ENCODE measurements around the gene GMDS. TPM values are rescaled to one million over a fixed set of nuclear protein-coding genes. Genes with fewer than 3 reads are reported as not detected.

The GMDS gene
- total and polyA plus RNA-seq, 2 of the 4 experiments (the other 2 are of a cell fraction): 7.3 to 21.9 TPM

- Histone ChIP-seq H3K14ac (replicated peaks; ENCODE audit: low read depth, low read length) (no peak overlapping the region), H3K79me1 (ENCODE audit: low read depth in 1 of 2, low read length in 2 of 2) (no peaks in the 10 kb centered on the region), H2AFZ (replicated peaks; ENCODE audit: low read length, poor library complexity) (no peak overlapping the region), H2BK20ac (ENCODE audit: low read depth, low read length) (no peak overlapping the region), H2BK120ac (ENCODE audit: low read depth, low read length) (no peak overlapping the region), H2AK9ac (replicated peaks; ENCODE audit: low read depth, low read length, poor library complexity) (no peak overlapping the region), H4K5ac (ENCODE audit: low read depth, low read length) (no peak overlapping the region), H2BK5ac (ENCODE audit: low read depth, low read length, poor library complexity, severe bottlenecking) (no peak overlapping the region), H3K4me1 (ENCODE audit: control insufficient read depth, insufficient read depth, low read length) (peaks cover 3% of the 10 kb centered on the region), H3K9ac (ENCODE audit: low read depth, low read length) (no peak overlapping the region), H3K23ac (ENCODE audit: low read depth, low read length) (no peak overlapping the region), H3K9me1 (ENCODE audit: insufficient read depth, low read length) (no peaks in the 10 kb centered on the region; the same call in 1 of the 2 replicates), H3K4ac (ENCODE audit: low read depth, low read length) (no peak overlapping the region), H3K18ac (ENCODE audit: low read depth, low read length) (no peak overlapping the region), H3K4me2 (ENCODE audit: low read depth, low read length) (no peak overlapping the region), H4K91ac (ENCODE audit: insufficient read depth, low read depth, low read length) (no peak overlapping the region), H4K20me1 (ENCODE audit: insufficient read depth, low read length) (no peaks in the 10 kb centered on the region), H3K27ac (ENCODE audit: insufficient read depth, low read length) (no peak overlapping the region), H2AK5ac (ENCODE audit: low read depth, low read length) (no peak overlapping the region), H3K56ac (ENCODE audit: extremely low read depth, insufficient read depth, low read length) (no peak overlapping the region), H3K27me3 (ENCODE audit: control insufficient read depth, insufficient read depth, low read length) (no peaks in the 10 kb centered on the region), H4K8ac (ENCODE audit: low read depth in 2 of 2, low read length in 2 of 2) (no peak overlapping the region), H3K9me3 (ENCODE audit: control insufficient read depth, insufficient read depth, low read length) (no peaks in the 10 kb centered on the region), H3K4me3 (ENCODE audit: insufficient read depth, low read depth, low read length) (no peak overlapping the region), H2BK15ac (ENCODE audit: low read depth, low read length) (no peak overlapping the region), H3K36me3 (ENCODE audit: control insufficient read depth, insufficient read depth, low read length) (no peaks in the 10 kb centered on the region)
- CTCF ChIA-PET: no interaction called here
- BruUV-seq (replicated peaks): no TSS peak
- dilution Hi-C loops (cut with HindIII; ENCODE audit: low sequenced_read_pairs, unreplicated experiment) (no loop called here), in situ Hi-C loops (cut with MboI; ENCODE audit: low sequenced_read_pairs) (no loop called here), intact Hi-C loops (cut with micrococcal nuclease) (no loop called here)
- POLR2A ChIA-PET (ENCODE audit: unreplicated experiment): no interaction called here
- 0% methylated on average over 1 of the region's 3 CpGs; no CpG with 5 or more reads in 1 of the 2 experiments for WGBS, 2 experiments (ENCODE audit: extremely low coverage in 2 of 2, insufficient read length in 1 of 2)
- DNase-seq (no peak), ATAC-seq (ENCODE audit: low read depth) (no peak)
- TF ChIP-seq MXI1 (IDR thresholded peaks at IDR 0.05; ENCODE audit: borderline replicate concordance, low read depth, low read length) (no peak), RFX5 (IDR thresholded peaks at IDR 0.05; ENCODE audit: low read depth, low read length) (no peak), CEBPB (IDR thresholded peaks at IDR 0.05; ENCODE audit: low read depth, low read length) (no peak), ELK1 (IDR thresholded peaks at IDR 0.05; ENCODE audit: borderline replicate concordance, low read depth, low read length) (no peak), NFE2L2 (IDR thresholded peaks at IDR 0.05; ENCODE audit: low read depth, low read length) (no peak), RCOR1 (IDR thresholded peaks at IDR 0.05; ENCODE audit: insufficient replicate concordance, low read length) (no peak), BHLHE40 (IDR thresholded peaks at IDR 0.05; ENCODE audit: low read depth, low read length) (no peak), FOS (IDR thresholded peaks at IDR 0.05; ENCODE audit: low read depth, low read length) (no peak), MAZ (IDR thresholded peaks at IDR 0.05; ENCODE audit: borderline replicate concordance, low read depth, low read length) (no peak), USF2 (IDR thresholded peaks at IDR 0.05; ENCODE audit: low read depth, low read length) (no peak), CTCF (conservative IDR thresholded peaks at IDR 0.05; ENCODE audit: low read depth, low read length) (no peak), MAFK (IDR thresholded peaks at IDR 0.05; ENCODE audit: low read depth, low read length) (no peak), POLR2A (IDR thresholded peaks at IDR 0.05; ENCODE audit: low read depth, low read length) (no peak), SMC3 (IDR thresholded peaks at IDR 0.05; ENCODE audit: low read depth, low read length) (no peak), RAD21 (IDR thresholded peaks at IDR 0.05; ENCODE audit: low read length) (no peak), CHD1 (IDR thresholded peaks at IDR 0.05; ENCODE audit: low read depth, low read length) (no peak)
These were observed 247.7 kb downstream of the GMDS start for GRCh38 chr6:1997702-1998101.
